Thyroid gland (tissue), 4 donors: Measurements from ENCODE around the gene CRISPLD2.

ENCODE experiments used
- POLR2A ChIP-seq, 2 donors: fragments of 450-650 bp; IDR thresholded peaks; one replicate each; pipeline ENCODE4 v1.6.1; 2017; ENCODE audit warnings: antibody characterized with exemption in 2 of 2, mild to moderate bottlenecking in 2 of 2, moderate library complexity in 1 of 2
- TF ChIP-seq, protein P1 (sequence below), 6 experiments: fragments of 200-600 bp in 3 of 6; fragments of 450-650 bp in 3 of 6; sonication (generic) in 3 of 6; IDR thresholded peaks; one replicate each; pipeline ENCODE4 v1.5.1; 2016 to 2019; ENCODE audit warnings: antibody characterized with exemption in 6 of 6, mild to moderate bottlenecking in 2 of 6, inconsistent platforms in 1 of 6, moderate library complexity in 1 of 6

DNA sequence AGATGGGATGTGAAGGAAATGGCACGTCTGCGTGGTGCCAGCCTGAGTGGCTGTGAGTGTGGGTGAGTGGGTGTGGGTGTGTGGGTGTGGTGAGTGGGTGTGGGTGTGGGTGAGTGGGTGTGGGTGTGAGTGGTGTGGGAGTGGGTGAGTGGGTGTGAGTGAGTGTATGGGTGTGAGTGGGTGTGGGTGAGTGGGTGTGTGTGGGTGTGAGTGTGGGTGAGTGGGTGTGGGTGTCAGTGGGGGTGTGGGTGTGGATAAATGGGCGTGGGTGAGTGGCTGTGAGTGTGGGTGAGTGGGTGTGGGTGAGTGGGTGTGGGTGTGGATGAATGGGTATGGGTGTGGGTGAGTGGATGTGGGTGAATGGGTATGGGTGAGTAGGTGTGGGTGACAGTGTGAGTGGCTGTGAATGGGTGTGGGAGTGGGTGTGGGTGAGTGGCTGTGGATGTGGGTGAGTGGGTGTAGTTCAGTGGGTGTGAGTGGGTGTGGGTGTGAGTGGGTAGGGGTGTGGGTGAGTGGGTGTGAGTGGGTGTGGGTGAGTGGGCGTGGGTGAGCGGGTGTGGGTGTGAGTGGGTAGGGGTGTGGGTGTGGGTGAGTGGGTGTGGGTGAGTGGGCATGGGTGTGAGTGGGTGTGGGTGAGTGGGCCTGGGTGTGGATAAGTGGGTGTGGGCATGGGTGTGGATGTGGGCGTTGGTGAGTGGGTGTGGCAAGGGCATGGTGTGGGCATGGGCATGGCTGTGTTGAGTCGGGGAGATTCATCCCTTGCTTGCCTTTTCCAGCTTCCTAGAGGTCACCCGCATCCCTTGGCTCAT, 110.7 kb downstream of the CRISPLD2 start:
- TF ChIP-seq, protein P1, sequence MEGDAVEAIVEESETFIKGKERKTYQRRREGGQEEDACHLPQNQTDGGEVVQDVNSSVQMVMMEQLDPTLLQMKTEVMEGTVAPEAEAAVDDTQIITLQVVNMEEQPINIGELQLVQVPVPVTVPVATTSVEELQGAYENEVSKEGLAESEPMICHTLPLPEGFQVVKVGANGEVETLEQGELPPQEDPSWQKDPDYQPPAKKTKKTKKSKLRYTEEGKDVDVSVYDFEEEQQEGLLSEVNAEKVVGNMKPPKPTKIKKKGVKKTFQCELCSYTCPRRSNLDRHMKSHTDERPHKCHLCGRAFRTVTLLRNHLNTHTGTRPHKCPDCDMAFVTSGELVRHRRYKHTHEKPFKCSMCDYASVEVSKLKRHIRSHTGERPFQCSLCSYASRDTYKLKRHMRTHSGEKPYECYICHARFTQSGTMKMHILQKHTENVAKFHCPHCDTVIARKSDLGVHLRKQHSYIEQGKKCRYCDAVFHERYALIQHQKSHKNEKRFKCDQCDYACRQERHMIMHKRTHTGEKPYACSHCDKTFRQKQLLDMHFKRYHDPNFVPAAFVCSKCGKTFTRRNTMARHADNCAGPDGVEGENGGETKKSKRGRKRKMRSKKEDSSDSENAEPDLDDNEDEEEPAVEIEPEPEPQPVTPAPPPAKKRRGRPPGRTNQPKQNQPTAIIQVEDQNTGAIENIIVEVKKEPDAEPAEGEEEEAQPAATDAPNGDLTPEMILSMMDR (IDR thresholded peaks at IDR 0.05) = no peak
- TF ChIP-seq POLR2A (IDR thresholded peaks at IDR 0.05) = no peak
